HG03521 (cell line): ENCODE data around the gene IL6ST.
A peak's percentile ranks its signal among the peaks of the same experiment; 100 is the strongest.
"Not testable (repeated sequence)": the region's sequence is repeated elsewhere in the genome, so short reads cannot be mapped to it uniquely, and the experiment has no call there.

Source experiments
- ATAC-seq: cut with Tn5 transposase; IDR thresholded peaks from one replicate; pipeline ENCODE4 v1.9.1; 2021; ENCODE audit warnings: mild to moderate bottlenecking, moderate library complexity; ENCODE audit not compliant: unreplicated experiment

Gene IL6ST

GRCh38 chr5:56006094-56006493, 11.3 kb upstream of the IL6ST start:
- no peak for ATAC-seq

- ATAC-seq = no peak
These were observed 10.1 kb upstream of the IL6ST start for GRCh38 chr5:56004874-56005273.

DNA sequence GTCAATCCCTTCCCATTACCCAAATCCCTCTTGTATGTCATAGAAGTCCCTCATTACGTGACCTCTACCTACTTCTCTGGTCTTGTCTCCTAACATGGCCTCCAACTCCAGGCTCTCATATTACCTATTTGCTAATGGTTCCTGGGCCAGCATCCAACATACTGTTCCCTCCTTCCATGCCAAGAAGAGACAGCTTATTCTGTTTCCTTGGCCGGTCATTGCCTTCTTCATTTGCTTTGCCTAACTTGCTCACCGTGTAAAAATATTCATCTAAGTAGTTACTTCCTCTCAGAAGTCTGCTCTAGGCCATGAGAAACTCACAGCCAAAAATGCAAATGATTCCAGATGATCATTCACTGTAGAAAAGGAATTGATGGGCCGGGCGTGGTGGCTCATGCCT, 8.9 kb upstream of the IL6ST start:
- ATAC-seq = no peak

DNA sequence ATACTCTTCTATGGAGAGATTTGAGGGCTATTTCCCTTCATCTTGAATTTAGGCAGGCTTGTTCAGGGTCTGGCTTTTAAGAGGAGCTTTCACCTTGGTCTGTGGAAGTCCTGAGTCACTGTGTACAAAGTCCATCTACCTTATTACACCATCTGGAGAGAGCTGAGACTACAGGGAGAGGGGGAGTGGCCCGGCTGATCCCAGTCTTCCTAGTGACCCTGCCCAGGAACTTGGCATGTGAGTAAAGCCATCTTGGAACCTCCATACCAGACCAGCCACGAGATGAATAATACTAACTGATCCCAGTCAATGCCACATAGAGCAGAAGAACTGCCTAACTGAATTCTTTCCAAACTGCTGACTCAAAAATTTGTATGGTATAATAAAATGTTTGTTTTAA, 8.4 kb upstream of the IL6ST start:
- no peak for ATAC-seq

- ATAC-seq = no peak
These were observed 7.5 kb upstream of the IL6ST start for GRCh38 chr5:56002303-56002702.

DNA sequence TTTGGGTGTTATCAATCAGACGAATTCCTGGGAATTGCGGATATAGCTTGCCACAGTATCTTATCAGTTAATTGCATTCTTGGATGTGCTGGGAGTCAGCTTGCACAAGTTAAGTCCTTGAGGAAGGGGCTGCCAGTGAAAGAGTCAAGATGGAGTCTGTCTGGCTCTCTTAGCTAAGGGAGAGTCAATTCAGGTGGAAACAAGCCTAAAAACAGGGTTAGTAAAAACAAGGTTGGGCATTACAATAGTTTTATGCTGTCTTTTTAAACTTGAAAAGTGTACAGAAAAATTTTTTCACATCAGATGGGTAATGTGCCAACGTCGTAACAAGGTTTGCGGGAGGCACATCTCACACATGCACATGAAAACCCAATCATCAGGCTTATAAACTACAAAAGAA, 5.5 kb upstream of the IL6ST start:
- ATAC-seq = not testable (repeated sequence)

- ATAC-seq = no peak
These were observed 4.2 kb upstream of the IL6ST start for GRCh38 chr5:55998966-55999365.

DNA sequence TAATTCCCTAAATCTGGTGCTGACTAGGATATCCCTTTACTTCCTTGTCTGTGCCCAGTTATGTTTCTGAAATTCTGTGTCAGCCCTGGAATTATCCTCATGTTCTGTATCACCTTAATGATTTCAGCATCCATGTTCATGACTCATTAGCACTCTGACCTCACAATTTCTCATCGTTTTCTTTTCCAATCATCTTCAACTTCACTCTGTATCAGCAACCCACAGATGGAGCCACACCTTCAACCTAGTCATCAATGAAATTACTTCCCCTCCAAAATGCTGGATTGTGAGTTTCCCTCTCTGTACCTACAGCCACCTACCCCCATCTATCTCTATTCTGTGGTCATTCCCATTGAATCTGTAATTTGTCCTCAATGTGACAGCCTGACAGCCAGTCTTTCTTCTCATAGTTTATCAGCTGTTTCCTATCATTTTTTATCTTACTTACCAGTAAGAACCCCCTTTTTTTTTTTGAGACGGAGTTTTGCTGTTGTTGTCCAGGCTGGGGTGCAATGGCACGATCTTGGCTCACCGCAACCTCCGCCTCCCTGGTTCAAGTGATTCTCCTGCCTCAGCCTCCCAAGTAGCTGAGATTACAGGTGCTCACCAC, 3.1 kb upstream of the IL6ST start:
- ATAC-seq = no peak

GRCh38 chr5:55994998-55995914, 493 bp upstream of the IL6ST start:
- ATAC-seq = peak; percentile 97

DNA sequence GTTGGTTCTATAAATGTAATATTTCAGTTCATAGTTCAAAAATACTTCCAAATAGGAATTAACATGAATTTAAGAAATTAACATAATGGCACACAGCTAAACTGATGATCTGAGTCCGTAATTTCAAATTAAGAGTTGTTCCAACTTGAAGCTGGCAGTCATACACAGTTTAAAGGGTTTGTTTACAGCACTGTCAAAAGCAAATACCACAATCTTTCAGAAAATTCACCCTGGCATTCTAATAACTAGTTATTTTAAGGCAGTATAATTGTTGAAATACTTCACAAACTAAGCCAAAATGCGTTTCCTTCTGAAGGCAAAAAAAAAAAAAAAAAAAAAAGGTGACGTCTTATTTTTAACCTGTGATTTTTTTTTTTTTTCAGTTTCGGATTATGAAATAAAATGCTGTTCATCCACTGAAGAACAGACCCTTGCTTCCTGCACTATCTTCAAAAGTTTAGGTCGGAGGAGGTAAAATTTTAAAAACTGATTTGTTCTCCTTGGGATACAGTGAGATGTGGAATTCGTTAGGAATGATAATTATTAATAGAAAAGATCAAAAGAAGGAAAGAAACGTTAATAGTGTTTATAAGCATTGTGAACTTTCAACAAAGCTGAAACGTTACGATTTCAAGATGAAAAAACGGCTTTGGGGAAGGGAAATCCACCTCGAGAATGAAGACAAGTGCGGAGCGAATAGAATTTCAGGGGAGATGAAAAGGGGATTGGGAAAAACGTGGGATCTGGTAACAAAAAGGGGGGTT, 850 bp downstream of the IL6ST start:
- no peak for ATAC-seq

DNA sequence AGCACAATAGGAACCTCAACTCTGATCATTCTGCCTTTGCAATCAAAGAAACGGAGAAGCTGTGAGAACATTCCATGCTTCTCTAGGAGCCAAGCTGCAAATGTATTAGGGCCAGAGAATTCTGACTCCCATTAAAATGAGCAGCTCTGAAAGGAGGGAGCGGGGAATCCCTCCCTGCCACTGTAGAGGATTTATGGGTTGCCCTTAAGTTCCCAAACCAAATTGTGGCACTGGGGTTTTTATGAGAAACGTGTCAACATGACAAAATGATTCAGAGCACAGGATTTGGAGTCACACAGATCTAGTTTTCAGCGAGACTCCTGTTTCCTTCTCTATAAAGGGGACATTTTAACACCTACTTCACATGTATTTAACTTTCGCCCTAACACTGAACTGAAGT, 1.8 kb downstream of the IL6ST start:
- no peak for ATAC-seq

DNA sequence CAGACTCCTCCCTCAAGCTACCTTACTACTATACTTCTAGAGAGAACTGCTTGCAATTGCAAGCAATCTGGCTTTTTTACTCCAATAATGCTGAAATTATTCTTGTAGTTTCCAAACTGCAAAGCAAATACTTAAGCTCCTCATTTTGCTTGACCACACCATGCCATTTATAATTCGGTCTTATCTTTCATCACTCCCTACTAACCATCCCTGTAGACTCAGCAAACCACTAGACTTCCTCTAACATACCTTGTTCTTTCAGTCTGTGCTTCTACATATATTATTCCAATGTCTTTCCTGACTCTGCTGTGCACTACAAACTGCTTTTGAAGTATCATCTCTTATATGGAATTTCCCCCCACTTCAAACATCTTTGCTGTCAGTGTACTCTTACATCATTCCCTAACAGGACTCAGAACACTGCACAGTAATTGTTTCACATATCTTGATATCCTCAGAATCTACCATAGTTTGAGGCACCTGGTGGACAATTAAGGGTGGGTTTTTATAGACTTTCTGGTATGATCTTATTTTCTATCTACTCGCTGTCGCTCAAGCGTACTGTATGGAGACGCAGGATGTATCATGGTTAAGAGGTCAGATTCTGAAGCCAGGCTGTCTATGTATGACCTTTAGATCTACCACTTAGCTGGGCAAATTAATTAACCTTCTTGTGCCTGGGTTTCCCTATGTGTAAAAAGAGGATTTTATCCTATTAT, 2.8 kb downstream of the IL6ST start:
- ATAC-seq = no peak

GRCh38 chr5:55990895-55991294, 3.9 kb downstream of the IL6ST start:
- not testable (repeated sequence) for ATAC-seq

- ATAC-seq = no peak
These were observed 4.9 kb downstream of the IL6ST start for GRCh38 chr5:55989860-55990259.

DNA sequence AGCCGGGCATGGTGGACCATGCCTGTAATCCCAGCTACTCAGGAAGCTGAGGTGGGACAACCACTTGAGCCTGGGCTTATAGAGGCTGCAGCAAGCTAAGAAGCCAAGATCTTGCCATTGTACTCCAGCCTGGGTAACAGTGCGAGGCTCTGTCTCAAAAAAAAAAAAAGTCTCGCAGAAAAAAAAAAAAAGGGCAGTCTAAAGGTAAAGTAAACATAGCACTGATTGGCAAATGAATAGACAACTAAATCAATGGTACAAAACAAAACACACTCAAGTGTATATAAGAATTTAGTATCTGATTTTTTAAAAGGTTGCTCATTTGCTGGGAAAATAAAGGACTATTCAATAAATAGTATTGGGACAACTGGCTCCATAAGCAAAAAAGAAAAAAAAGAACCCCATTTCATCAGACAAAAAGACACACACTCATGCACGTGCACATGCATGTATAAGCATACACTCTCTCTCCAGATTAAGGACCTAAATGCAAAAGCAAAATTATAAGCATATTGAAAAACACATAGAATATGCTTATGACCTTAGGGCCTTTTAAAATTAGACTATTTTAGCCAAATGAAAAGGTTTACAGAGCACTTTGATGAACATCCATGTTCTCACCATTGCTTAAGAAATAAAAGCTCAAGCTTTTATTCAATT, 5.7 kb downstream of the IL6ST start:
- ATAC-seq = no peak

DNA sequence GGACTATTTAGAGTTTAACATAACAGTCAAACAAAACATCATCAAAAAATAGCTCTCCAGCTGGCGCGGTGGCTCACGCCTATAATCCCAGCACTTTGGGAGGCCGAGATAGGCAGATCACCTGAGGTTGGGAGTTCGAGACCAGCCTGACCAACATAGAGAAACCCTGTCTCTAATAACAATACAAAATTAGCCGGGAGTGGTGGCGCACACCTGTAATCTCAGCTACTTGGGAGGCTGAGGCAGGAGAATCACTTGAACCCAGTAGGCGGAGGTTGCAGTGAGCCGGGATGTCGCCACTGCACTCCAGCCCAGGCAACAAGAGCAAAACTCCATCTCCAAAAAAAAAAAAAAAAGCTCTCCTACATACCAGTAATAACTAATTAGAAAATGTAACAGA, 6.3 kb downstream of the IL6ST start:
- not testable (repeated sequence) for ATAC-seq

- no peak for ATAC-seq
These were observed 7.8 kb downstream of the IL6ST start for GRCh38 chr5:55986931-55987330.

DNA sequence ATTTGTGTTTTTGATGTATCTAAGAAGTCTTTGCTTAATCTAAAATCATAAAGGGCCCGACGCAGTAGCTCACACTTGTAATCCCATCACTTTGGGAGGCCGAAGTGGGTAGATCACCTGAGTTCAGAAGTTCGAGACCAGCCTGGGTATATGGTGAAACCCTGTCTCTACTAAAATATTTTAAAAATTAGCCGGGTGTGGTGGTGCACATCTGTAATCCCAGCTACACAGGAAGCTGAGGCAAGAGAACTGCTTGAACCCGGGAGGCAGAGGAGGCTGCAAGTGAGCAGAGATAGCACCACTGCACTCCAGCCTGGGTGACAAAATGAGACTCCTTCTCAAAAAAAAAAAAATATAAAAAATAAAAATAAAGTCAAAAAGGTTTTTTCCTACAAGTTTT, 9.6 kb downstream of the IL6ST start:
- no peak for ATAC-seq

DNA sequence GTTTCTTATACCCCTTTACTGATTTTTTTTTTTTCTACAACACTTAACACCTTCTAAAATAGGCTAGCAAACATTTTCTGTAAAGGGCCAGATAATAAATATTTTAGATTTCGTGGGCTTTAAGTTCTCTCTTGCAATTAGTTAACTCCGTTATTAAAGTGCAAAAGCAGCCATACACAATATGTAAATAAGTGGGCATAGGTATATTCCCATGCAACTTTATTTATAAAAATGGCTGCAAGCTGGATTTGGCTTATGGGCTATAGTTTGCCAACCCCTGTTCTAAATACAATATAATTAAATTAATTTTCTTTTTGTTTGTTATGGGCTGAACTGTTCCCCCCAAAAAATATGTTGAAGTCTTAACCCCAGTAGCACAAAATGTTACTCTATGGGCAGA, 10.8 kb downstream of the IL6ST start:
- no peak for ATAC-seq

GRCh38 chr5:55982957-55983381, 11.8 kb downstream of the IL6ST start:
- no peak for ATAC-seq
